IPS-NIHi7 (cell line): Measurements from ENCODE around the gene ZGLP1.
"Not testable (repeated sequence)": the region's sequence is repeated elsewhere in the genome, so short reads cannot be mapped to it uniquely, and the experiment has no call there.

ENCODE experiments used
- DNase-seq: peaks from one replicate; pipeline ENCODE4 v3.0.0; 2012; ENCODE audit warnings: mixed read lengths; ENCODE audit errors: extremely low spot score

Gene ZGLP1

DNA sequence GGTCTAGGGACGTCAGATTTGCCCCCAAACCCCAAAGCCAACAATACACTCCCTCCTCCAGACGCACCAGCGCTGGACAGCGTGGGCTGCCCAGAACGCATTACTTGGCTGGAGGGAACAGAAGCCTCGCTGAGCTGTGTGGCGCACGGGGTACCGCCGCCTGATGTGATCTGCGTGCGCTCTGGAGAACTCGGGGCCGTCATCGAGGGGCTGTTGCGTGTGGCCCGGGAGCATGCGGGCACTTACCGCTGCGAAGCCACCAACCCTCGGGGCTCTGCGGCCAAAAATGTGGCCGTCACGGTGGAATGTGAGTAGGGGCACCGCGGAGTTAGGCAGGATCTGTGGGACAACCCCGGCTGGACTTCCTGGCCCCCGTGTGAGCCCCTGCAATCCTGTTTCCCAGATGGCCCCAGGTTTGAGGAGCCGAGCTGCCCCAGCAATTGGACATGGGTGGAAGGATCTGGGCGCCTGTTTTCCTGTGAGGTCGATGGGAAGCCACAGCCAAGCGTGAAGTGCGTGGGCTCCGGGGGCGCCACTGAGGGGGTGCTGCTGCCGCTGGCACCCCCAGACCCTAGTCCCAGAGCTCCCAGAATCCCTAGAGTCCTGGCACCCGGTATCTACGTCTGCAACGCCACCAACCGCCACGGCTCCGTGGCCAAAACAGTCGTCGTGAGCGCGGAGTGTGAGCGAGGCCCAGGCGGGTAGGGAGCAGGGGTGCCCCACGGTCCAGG, 15.8 kb downstream of the ZGLP1 start:
- no peak for DNase-seq

DNA sequence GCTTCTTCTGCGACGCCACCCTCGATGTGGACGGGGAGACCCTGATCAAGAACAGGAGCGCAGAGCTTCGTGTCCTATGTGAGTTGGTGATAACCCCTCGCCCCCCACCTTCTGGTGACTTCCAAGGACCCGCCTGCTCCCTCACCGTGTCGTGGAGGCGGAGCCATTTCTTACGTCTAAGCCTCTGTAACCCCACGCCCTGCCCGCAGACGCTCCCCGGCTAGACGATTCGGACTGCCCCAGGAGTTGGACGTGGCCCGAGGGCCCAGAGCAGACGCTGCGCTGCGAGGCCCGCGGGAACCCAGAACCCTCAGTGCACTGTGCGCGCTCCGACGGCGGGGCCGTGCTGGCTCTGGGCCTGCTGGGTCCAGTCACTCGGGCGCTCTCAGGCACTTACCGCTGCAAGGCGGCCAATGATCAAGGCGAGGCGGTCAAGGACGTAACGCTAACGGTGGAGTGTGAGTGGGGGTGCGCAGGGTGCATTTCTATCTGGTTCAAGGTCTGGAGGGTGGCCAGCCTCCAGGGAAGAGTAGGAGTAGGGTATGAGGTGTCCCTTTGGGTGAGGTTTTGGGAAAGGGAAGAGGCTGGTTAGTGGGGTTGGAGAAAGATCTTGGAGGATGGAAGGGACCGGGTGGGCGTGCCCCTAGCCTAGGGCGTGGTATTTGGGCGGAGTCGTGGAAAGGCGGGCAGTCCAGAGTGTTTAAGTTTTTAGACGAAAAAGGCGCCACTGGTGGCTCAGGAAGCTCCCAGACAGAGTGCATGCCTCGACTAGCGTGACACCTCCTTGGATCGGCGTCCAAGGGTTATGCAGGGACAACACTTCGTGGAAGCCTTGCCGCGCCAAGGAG, 16.6 kb downstream of the ZGLP1 start:
- no peak for DNase-seq

DNA sequence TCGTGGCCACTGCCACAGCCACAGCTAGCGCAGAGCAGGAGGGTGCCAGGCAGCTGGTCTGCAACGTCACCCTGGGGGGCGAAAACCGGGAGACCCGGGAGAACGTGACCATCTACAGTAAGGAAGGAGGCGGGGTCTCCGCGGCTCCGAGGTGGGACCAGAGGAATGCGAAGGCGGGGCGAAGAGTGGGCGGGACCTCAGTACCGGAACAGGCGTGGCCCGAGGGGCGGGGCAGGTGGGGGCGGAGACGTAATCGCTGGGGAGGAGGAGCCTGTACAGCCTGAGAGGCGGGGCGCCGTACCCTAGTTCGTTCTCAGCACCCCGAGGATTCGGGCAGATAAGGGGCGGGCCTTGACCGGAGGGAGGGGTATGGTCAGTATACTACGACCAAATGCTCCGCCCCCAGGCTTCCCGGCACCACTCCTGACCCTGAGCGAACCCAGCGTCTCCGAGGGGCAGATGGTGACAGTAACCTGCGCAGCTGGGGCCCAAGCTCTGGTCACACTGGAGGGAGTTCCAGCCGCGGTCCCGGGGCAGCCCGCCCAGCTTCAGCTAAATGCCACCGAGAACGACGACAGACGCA, 17.3 kb downstream of the ZGLP1 start:
- DNase-seq: peak; percentile 86

DNA sequence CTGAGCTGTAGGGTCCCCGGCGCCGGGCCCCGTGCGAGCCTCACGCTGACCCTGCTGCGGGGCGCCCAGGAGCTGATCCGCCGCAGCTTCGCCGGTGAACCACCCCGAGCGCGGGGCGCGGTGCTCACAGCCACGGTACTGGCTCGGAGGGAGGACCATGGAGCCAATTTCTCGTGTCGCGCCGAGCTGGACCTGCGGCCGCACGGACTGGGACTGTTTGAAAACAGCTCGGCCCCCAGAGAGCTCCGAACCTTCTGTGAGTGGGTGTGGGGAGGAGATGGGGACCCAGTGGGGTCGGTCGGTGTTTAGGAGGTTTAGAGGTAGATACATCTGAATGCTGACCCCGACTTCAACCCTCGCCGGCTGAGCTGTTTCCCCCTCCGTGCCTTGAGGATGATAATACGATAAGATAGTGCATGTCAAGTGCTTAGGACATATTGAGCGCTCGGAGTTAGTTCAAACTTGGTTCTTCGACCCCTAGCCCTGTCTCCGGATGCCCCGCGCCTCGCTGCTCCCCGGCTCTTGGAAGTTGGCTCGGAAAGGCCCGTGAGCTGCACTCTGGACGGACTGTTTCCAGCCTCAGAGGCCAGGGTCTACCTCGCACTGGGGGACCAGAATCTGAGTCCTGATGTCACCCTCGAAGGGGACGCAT, 17.9 kb downstream of the ZGLP1 start:
- DNase-seq: no peak

DNA sequence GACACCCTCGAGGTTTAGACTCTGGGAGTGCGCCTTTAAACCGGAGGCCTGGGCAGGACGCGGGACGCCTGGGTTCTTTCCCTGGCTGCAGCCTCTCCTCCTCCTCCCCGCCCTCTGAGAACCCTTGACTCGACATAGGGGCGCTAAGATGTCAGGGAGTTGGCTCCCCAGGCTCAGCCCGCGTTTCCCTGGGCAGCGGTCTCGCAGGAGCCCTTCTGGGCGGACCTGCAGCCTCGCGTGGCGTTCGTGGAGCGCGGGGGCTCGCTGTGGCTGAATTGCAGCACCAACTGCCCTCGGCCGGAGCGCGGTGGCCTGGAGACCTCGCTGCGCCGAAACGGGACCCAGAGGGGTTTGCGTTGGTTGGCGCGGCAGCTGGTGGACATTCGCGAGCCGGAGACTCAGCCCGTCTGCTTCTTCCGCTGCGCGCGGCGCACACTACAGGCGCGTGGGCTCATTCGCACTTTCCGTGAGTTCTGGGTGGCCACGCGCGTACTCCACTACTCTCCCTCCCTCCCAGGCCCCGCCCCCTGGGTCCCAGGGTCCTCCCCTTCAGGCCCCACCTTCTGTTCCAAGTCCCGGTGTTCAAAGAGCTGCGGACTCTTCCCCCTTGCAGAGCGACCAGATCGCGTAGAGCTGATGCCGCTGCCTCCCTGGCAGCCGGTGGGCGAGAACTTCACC, 18.6 kb downstream of the ZGLP1 start:
- DNase-seq: peak; percentile 44

DNA sequence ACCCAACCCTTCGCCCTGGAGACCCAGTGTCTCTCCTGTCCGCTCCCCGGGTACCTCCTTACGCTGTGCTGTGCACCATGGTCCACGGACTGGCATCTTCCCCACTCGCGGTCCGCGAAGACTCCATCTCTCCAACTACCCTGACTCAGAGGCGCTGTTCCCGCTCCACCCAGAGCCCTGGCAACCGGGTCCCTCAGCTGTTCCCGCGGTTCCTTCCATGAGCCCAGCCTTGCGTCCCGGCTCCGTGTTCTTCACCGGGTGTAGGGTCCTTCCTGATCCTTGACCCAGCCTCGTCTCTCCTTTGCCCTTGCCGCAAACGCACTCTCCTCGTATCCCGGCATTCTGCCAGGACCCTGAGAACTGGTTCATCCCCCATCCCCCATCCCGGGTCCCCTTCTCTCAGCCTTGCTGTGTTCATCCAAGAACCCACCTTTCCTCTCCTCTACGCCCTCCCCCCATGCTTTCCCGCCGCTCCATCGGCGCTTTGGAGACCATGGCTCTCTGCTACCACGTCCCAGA, 19.2 kb downstream of the ZGLP1 start:
- no peak for DNase-seq

DNA sequence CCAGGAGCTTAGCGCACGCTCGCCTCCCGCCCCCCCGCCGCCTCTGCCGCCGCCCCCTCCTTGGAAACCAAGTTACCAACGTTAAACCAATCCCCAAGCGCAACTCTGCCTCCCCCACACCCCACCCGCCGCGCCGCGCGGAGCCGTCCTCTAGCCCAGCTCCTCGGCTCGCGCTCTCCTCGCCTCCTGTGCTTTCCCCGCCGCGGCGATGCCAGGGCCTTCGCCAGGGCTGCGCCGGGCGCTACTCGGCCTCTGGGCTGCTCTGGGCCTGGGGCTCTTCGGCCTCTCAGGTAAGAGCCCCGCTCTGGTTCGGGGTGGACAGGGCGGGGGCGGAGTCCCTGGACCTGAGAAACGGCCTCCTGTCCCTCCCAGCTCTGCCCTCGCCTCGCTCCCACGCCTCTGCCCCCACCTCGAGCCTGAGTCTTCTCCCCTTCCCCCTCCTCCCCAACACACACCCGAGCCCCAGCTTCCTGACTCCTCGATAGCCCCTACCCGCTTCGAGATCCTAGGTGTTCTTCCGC, 19.7 kb downstream of the ZGLP1 start, which contains the start of gene ICAM5:
Gene ICAM5 (plus strand): TSS at position 117 of the 521 bp plus-strand sequence. CDS start 92 bp downstream, at position 209.
- no peak for DNase-seq

DNA sequence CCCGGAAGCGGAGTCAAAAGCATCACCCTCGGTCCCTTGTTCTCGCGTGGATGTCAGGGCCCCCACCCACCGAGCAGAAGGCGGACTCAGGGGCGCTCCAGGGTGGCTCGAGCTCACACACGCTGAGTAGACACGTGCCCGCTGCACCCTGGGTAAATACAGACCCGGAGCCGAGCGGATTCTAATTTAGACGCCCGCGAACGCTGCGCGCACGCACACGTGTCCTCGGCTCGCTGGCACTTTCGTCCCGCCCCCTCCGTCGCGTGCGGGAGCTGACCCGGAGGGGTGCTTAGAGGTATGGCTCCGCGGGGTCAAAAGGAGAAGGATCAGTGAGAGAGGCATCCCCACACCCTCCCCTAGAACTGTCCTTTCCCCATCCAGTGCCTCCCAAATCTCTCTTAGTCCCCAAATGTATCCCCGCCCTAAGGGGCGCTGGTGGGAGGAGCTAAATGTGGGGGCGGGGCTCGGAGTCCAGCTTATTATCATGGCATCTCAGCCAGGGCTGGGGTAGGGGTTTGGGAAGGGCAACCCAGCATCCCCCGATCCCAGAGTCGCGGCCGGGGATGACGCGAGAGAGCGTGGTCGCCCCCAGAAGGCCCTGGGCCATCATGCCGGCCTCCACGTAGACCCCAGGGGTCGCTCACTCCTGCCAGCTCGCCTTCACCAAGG, 20.3 kb downstream of the ZGLP1 start:
- DNase-seq: peak; percentile 57

DNA sequence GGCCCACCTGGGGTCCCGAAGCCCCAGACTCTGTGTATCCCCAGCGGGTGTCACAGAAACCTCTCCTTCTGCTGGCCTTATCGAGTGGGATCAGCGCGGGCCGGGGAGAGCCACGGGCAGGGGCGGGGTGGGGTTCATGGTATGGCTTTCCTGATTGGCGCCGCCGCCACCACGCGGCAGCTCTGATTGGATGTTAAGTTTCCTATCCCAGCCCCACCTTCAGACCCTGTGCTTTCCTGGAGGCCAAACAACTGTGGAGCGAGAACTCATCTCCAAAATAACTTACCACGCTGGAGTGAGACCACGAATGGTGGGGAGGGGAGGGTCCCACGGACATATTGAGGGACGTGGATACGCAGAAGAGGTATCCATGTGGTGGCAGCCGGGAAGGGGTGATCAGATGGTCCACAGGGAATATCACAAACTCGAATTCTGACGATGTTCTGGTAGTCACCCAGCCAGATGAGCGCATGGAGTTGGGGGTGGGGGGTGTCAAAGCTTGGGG, 20.9 kb downstream of the ZGLP1 start:
- DNase-seq: peak; percentile 79

DNA sequence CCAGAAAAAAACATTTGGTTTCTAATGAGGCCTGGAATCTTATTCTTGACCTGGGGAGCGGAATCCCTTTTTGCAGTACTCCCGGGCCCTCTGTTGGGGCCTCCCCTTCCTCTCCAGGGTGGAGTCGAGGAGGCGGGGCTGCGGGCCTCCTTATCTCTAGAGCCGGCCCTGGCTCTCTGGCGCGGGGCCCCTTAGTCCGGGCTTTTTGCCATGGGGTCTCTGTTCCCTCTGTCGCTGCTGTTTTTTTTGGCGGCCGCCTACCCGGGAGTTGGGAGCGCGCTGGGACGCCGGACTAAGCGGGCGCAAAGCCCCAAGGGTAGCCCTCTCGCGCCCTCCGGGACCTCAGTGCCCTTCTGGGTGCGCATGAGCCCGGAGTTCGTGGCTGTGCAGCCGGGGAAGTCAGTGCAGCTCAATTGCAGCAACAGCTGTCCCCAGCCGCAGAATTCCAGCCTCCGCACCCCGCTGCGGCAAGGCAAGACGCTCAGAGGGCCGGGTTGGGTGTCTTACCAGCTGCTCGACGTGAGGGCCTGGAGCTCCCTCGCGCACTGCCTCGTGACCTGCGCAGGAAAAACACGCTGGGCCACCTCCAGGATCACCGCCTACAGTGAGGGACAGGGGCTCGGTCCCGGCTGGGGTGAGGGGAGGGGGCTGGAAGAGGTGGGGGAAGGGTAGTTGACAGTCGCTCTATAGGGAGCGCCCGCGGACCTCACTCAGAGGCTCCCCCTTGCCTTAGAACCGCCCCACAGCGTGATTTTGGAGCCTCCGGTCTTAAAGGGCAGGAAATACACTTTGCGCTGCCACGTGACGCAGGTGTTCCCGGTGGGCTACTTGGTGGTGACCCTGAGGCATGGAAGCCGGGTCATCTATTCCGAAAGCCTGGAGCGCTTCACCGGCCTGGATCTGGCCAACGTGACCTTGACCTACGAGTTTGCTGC, 22.5 kb downstream of the ZGLP1 start, which contains the start of gene ICAM4:
Gene ICAM4 (plus strand): TSS at position 153 of the 935 bp plus-strand sequence. CDS start 58 bp downstream, at position 211.
- peak; percentile 66 for DNase-seq

DNA sequence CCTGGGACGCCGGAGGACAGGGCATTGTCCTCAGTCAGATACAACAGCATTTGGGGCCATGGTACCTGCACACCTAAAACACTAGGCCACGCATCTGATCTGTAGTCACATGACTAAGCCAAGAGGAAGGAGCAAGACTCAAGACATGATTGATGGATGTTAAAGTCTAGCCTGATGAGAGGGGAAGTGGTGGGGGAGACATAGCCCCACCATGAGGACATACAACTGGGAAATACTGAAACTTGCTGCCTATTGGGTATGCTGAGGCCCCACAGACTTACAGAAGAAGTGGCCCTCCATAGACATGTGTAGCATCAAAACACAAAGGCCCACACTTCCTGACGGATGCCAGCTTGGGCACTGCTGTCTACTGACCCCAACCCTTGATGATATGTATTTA, 24.2 kb downstream of the ZGLP1 start:
- DNase-seq: no peak

DNA sequence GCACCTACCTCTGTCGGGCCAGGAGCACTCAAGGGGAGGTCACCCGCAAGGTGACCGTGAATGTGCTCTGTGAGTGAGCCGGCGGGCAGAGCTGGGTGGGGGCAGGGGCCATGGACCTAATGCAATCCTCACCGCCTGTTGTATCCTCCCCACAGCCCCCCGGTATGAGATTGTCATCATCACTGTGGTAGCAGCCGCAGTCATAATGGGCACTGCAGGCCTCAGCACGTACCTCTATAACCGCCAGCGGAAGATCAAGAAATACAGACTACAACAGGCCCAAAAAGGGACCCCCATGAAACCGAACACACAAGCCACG, 24.7 kb downstream of the ZGLP1 start:
- no peak for DNase-seq

DNA sequence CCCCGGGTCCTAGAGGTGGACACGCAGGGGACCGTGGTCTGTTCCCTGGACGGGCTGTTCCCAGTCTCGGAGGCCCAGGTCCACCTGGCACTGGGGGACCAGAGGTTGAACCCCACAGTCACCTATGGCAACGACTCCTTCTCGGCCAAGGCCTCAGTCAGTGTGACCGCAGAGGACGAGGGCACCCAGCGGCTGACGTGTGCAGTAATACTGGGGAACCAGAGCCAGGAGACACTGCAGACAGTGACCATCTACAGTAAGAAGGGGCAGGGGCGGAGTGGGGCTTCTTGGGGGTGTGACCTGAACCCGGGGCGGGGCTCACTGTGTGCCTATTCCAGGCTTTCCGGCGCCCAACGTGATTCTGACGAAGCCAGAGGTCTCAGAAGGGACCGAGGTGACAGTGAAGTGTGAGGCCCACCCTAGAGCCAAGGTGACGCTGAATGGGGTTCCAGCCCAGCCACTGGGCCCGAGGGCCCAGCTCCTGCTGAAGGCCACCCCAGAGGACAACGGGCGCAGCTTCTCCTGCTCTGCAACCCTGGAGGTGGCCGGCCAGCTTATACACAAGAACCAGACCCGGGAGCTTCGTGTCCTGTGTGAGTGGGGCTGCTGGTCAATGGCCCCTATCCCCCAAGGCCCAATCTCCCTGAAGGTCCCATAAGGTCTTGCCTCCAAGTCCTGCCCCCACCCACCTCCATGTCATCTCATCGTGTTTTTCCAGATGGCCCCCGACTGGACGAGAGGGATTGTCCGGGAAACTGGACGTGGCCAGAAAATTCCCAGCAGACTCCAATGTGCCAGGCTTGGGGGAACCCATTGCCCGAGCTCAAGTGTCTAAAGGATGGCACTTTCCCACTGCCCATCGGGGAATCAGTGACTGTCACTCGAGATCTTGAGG, 25.3 kb downstream of the ZGLP1 start:
- no peak for DNase-seq

DNA sequence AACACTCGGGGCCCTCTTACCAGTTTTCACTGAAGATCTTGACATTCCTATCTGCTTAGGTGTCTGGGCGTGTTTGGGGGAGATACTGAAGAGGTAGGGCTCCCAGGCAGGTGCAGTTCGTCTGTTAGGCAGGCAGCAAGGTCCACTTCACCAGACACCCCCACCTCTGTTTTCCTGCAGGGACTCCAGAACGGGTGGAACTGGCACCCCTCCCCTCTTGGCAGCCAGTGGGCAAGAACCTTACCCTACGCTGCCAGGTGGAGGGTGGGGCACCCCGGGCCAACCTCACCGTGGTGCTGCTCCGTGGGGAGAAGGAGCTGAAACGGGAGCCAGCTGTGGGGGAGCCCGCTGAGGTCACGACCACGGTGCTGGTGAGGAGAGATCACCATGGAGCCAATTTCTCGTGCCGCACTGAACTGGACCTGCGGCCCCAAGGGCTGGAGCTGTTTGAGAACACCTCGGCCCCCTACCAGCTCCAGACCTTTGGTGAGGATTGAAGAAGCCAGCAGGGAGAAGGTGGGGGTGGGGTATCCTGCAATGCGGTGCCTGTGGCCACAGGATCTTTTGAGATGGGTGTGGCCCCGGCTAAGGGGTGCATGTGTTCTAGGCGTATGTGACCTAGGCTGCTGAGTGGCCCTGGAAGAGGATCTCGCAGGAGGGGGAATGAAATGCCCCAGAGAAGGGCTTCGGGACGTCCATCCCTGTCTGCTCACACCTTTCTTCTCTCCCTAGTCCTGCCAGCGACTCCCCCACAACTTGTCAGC, 26.1 kb downstream of the ZGLP1 start:
- no peak for DNase-seq

DNA sequence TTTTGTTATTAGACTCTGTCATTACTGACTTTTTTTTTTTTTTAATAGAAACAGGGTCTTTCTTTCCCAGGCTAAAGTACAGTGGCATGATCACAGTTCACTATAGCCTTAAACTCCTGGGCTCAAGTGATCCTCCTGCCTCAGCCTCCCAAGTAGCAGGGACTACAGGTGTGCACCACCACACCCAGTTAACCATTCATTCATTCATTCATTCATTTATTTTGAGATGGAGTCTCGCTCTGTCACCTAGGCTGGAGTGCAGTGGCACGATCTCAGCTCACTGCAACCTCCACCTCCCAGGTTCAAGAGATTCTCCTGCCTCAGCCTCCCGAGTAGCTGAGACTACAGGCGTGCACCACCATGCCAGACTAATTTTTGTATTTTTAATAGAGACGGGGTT, 27.6 kb downstream of the ZGLP1 start:
- DNase-seq: not testable (repeated sequence)

DNA sequence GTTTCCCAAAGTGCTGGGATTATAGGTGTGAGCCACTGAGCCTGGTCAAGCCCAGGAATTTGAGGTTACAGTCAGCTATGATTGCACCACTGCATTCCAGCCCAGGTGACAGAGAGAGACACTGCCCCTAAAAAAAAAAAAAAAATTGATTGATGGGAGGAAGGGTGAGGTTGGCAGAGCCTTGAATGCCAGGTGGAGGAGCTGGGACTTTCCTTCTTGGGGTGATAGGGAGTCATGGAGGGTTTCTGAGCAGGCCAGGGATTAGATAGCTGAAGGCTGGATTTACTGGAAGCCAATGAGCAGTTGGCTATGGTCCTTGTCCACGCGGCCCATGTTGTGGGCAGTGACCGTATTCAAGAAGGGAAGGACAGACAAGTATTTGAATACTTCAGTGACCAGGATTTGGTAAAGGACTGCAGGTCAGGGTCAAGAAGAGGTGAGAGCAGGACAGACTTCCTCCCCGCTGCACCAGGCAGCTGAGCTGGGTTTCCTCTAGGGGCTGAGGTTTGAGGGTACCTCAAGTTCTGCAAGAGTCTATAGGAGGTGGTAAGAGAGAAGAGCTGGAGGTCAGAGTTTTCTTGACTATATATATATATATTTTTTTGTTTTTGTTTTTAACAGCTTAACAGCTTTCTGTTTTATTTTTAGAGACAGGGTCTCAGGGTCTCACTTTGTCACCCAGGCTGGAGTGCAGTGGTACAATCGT, 29.7 kb downstream of the ZGLP1 start:
- DNase-seq: no peak

DNA sequence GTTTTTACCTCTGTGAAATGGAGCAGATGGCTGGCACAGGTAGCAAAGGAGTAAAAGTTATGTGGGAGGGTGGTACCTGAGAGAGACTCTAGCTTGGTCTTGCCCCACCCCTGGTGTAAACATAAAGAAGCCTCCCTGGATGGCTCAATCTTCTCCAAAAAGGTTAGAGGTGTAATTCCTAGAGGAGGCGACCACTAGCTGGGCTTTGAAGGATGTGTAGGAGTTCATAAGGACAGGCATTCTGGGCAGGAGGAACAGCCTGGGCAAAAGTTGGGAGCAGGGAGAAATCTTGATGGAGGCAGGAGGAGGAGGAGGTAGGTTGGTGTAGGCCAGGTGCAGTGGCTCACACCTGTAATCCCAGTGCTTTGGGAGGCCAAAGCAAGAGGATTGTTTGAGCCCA, 30.7 kb downstream of the ZGLP1 start:
- DNase-seq: no peak
